Suprapubic skin (tissue), 4 donors: ENCODE measurements around the gene ITK. TPM values are rescaled to one million over a fixed set of nuclear protein-coding genes. Genes with fewer than 3 reads are reported as not detected.
"Not testable (repeated sequence)": the region's sequence is repeated elsewhere in the genome, so short reads cannot be mapped to it uniquely, and the experiment has no call there.

Experiments used
- DNase-seq, 2 donors: peaks; one replicate each; pipeline ENCODE4 v3.0.0-alpha.2; 2019; ENCODE audit warnings: low spot score in 2 of 2
- H3K27ac ChIP-seq: fragments of 200-600 bp; sonication (generic); one replicate; pipeline ENCODE4 v1.5.1; 2019
- H3K27me3 ChIP-seq: fragments of 200-600 bp; sonication (generic); one replicate; pipeline ENCODE4 v1.5.1; 2019
- H3K36me3 ChIP-seq: fragments of 200-600 bp; sonication (generic); one replicate; pipeline ENCODE4 v1.5.1; 2019
- H3K4me1 ChIP-seq: fragments of 200-600 bp; sonication (generic); one replicate; pipeline ENCODE4 v1.5.1; 2019
- H3K4me3 ChIP-seq: fragments of 200-600 bp; sonication (generic); one replicate; pipeline ENCODE4 v1.5.1; 2019; ENCODE audit warnings: mild to moderate bottlenecking
- H3K9me3 ChIP-seq: fragments of 200-600 bp; sonication (generic); one replicate; pipeline ENCODE4 v1.5.1; 2019
- CTCF ChIP-seq, 2 donors: fragments of 200-600 bp in 1 of 2; fragments of 450-650 bp in 1 of 2; sonication (generic) in 1 of 2; IDR thresholded peaks; one replicate each; pipeline ENCODE4 v1.5.1; 2016 to 2019; ENCODE audit warnings: antibody characterized with exemption in 2 of 2, mild to moderate bottlenecking in 1 of 2, moderate library complexity in 1 of 2
- EP300 ChIP-seq: sonication (generic); formaldehyde crosslinking; IDR thresholded peaks from one replicate; pipeline ENCODE4 v1.6.1; 2017; ENCODE audit warnings: antibody characterized with exemption
- POLR2A ChIP-seq, 2 donors: fragments of 450-650 bp; IDR thresholded peaks; one replicate each; pipeline ENCODE4 v1.6.1; 2017; ENCODE audit warnings: antibody characterized with exemption in 2 of 2, mild to moderate bottlenecking in 2 of 2, moderate library complexity in 2 of 2
- POLR2AphosphoS5 ChIP-seq, 3 donors: sonication (generic); formaldehyde crosslinking; IDR thresholded peaks; one replicate each; pipeline ENCODE4 v1.6.1; 2017; ENCODE audit warnings: antibody characterized with exemption in 3 of 3
- WGBS: methylation state at CpG from one replicate; pipeline ENCODE4 v1.1.5; 2018; 5-methylcytosine and 5-hydroxymethylcytosine counted together
- total RNA-seq, 4 donors: library from RNA; depleted of rRNA; stranded (reverse); fragments of >200 nt; gene quantifications; one replicate each; pipeline ENCODE4 v1.1.0, GENCODE V29; 2016

ITK gene
- total RNA-seq, 4 donors from 2014 or later, result 1.6 to 3.5 (median 2.7) TPM

DNA sequence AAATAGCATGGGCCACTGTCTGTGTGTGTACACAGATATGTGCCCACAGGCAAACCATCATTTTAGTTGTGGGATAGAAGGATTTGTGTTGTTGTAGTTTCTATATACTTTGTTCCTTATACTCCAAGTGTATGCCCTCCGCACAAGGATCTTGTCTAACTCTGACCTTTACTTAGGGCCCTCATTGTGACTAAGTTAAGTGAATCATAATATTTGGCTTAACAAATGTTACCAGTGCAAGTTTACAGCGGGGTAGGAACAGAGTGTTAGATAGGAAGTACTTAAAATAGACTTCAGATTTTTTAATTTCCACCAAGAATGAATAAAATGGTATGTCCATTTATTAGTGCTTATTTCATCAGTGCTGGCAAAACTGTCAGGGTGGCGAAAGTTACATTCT lies 55.8 kb downstream of the ITK start:
- H3K36me3 ChIP-seq, result no peaks in the 10 kb centered on the region
- no peaks in the 10 kb centered on the region for H3K4me1 ChIP-seq
- no peak overlapping the region for H3K27ac ChIP-seq
- H3K4me3 ChIP-seq, result no peak overlapping the region
- 87% methylated on average over 3 of the region's 3 CpGs for WGBS
- no peaks in the 10 kb centered on the region for H3K9me3 ChIP-seq
- DNase-seq, result no peak
- no peak for TF ChIP-seq POLR2A (IDR thresholded peaks at IDR 0.05)
- TF ChIP-seq CTCF (IDR thresholded peaks at IDR 0.05), result no peak
- TF ChIP-seq POLR2AphosphoS5 (IDR thresholded peaks at IDR 0.05), result no peak
- no peak for TF ChIP-seq EP300
- no peaks in the 10 kb centered on the region for H3K27me3 ChIP-seq

DNA sequence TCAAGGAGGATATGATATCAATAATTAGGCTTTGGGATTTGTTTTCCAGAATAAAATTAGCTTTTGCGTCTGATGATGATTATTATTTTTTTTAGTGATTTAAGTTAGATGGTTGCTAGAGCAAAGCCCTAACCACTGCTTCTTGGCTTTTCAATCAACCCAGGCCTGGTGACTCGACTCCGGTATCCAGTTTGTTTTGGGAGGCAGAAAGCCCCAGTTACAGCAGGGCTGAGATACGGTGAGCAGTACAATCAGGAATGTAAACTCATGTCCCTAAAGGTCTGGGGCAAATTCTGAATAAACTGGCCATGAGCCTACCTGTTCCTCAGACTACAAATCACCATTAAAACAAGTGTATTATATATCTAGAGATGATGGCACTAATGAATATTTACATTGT lies 60.8 kb downstream of the ITK start:
- no peak for TF ChIP-seq CTCF (IDR thresholded peaks at IDR 0.05)
- no peak for TF ChIP-seq EP300
- no peak for TF ChIP-seq POLR2A (IDR thresholded peaks at IDR 0.05)
- TF ChIP-seq POLR2AphosphoS5 (IDR thresholded peaks at IDR 0.05), result no peak
- Histone ChIP-seq H3K27ac (no peak overlapping the region), H3K4me3 (no peak overlapping the region), H3K4me1 (no peaks in the 10 kb centered on the region), H3K9me3 (no peaks in the 10 kb centered on the region), H3K27me3 (no peaks in the 10 kb centered on the region), H3K36me3 (no peaks in the 10 kb centered on the region)
- no peak for DNase-seq
- WGBS, result 89% methylated on average over 4 of the region's 4 CpGs

DNA sequence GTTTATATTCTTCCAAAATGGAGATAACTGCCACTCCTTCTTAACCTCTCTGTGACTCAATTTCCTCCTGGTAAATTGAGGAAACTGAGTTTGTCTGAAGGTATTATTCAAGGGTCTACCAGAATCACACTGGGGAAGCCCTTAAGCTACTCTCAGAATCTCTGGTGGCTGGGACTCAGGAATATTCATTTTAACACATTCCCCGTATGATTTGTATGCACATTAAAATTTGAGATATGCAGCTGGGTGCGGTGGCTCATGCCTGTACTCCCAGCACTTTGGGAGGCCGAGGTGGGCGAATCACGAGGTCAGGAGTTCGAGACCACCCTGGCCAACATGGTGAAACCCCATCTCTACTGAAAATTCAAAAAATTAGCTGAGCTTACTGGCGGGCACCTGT lies 64.1 kb downstream of the ITK start:
- H3K27ac ChIP-seq, H3K4me1 ChIP-seq, H3K9me3 ChIP-seq, H3K27me3 ChIP-seq, DNase-seq, H3K36me3 ChIP-seq, H3K4me3 ChIP-seq: not testable (repeated sequence)
- WGBS, result 58% methylated on average over 7 of the region's 7 CpGs

GRCh38 chr5:157245476-157245875 lies 64.8 kb downstream of the ITK start:
- no peak overlapping the region for H3K4me3 ChIP-seq
- H3K9me3 ChIP-seq, result no peaks in the 10 kb centered on the region
- no peaks in the 10 kb centered on the region for H3K27me3 ChIP-seq
- TF ChIP-seq CTCF (IDR thresholded peaks at IDR 0.05) (no peak), EP300 (no peak), POLR2AphosphoS5 (IDR thresholded peaks at IDR 0.05) (no peak), POLR2A (IDR thresholded peaks at IDR 0.05) (no peak)
- DNase-seq, result no peak
- WGBS, result 69% methylated on average over 4 of the region's 4 CpGs
- no peaks in the 10 kb centered on the region for H3K4me1 ChIP-seq
- H3K36me3 ChIP-seq, result no peaks in the 10 kb centered on the region
- no peak overlapping the region for H3K27ac ChIP-seq

DNA sequence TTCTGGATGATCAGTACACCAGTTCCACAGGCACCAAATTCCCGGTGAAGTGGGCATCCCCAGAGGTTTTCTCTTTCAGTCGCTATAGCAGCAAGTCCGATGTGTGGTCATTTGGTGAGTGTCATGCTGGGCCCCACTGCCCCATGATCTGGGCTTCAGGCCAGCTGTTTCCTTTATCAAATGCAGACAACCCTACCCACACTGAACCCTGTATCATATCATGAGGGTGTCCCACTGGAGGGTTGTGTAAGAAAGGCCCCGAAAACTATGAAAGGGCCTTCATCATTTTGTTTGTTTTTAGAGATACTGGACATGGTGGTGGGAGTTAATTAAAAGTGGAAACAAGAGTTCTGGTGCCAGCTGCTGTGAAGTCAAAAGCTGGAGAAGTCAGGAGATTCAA lies 65.2 kb downstream of the ITK start:
- Histone ChIP-seq H3K27me3 (no peaks in the 10 kb centered on the region), H3K9me3 (no peaks in the 10 kb centered on the region), H3K27ac (no peak overlapping the region), H3K36me3 (no peaks in the 10 kb centered on the region), H3K4me3 (no peak overlapping the region), H3K4me1 (no peaks in the 10 kb centered on the region)
- no peak for DNase-seq
- TF ChIP-seq CTCF (IDR thresholded peaks at IDR 0.05) (no peak), POLR2A (IDR thresholded peaks at IDR 0.05) (no peak), POLR2AphosphoS5 (IDR thresholded peaks at IDR 0.05) (no peak), EP300 (no peak)
- WGBS, result 80% methylated on average over 4 of the region's 4 CpGs

GRCh38 chr5:157247267-157247666 lies 66.6 kb downstream of the ITK start:
- no peak overlapping the region for H3K27ac ChIP-seq
- no peak for DNase-seq
- no peaks in the 10 kb centered on the region for H3K36me3 ChIP-seq
- H3K27me3 ChIP-seq, result no peaks in the 10 kb centered on the region
- no peaks in the 10 kb centered on the region for H3K9me3 ChIP-seq
- no peak overlapping the region for H3K4me3 ChIP-seq
- TF ChIP-seq POLR2A (IDR thresholded peaks at IDR 0.05) (no peak), CTCF (IDR thresholded peaks at IDR 0.05) (no peak), POLR2AphosphoS5 (IDR thresholded peaks at IDR 0.05) (no peak), EP300 (no peak)
- no peaks in the 10 kb centered on the region for H3K4me1 ChIP-seq
